ENCODE measurements around the gene EXOC6.

DNA sequence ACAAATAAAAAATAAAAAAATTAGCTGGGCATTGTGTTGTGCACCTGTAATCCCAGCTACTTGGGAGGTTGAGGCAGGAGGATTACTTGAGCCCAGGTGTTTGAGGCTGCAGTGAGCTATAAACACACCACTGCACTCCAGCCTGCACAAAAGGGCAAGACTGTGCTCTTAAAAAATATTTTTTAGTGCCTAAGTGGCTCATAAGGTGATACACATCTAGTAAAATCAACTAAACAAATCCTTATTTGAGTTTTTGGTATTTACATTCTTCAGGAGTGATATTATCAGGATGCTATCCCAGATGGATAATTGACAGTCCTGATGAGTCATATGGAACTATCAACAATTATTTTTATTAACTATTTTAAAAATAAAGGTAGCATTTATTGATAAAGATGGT is 93.9 kb downstream of the EXOC6 start:
- TF ChIP-seq CTCF (IDR thresholded peaks at IDR 0.05 in 2 of 3, conservative IDR thresholded peaks at IDR 0.05 in 1 of 3; ENCODE audit: borderline replicate concordance in 1 of 3, insufficient read depth in 1 of 3, low read depth in 2 of 3, low read length in 2 of 3): no peak
- TF ChIP-seq POLR2A (IDR thresholded peaks at IDR 0.05; ENCODE audit: borderline replicate concordance, extremely low read depth, insufficient read depth, insufficient read length): no peak
- TF ChIP-seq SIN3A (IDR thresholded peaks at IDR 0.05; ENCODE audit: low read depth): no peak
- no peak for TF ChIP-seq EZH2 (IDR thresholded peaks at IDR 0.05)
- TF ChIP-seq EZH2phosphoT487 (IDR thresholded peaks at IDR 0.05; ENCODE audit: borderline replicate concordance): no peak
- TF ChIP-seq CBX3 (IDR thresholded peaks at IDR 0.05; ENCODE audit: low read depth): no peak
- TF ChIP-seq ELF1 (IDR thresholded peaks at IDR 0.05; ENCODE audit: borderline replicate concordance, low read depth): no peak
- no peak for TF ChIP-seq TCF7L2 (IDR thresholded peaks at IDR 0.05; ENCODE audit: borderline replicate concordance, extremely low read depth, insufficient read depth, insufficient read length)
- no peak for TF ChIP-seq ZNF274 (IDR thresholded peaks at IDR 0.05; ENCODE audit: low read depth, low read length)
- no peak for TF ChIP-seq YY1 (IDR thresholded peaks at IDR 0.05; ENCODE audit: extremely low read depth, insufficient replicate concordance, low read depth, low read length)
- TF ChIP-seq, protein P1, sequence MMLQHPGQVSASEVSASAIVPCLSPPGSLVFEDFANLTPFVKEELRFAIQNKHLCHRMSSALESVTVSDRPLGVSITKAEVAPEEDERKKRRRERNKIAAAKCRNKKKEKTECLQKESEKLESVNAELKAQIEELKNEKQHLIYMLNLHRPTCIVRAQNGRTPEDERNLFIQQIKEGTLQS (IDR thresholded peaks at IDR 0.05): no peak
- TF ChIP-seq, protein P2, sequence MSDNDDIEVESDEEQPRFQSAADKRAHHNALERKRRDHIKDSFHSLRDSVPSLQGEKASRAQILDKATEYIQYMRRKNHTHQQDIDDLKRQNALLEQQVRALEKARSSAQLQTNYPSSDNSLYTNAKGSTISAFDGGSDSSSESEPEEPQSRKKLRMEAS (IDR thresholded peaks at IDR 0.05): no peak
- no peak for TF ChIP-seq FOSL1 (IDR thresholded peaks at IDR 0.05; ENCODE audit: low read depth)
- TF ChIP-seq EGR1 (IDR thresholded peaks at IDR 0.05; ENCODE audit: low read depth): no peak
